Loucy (cell line): ENCODE measurements around the gene ABCA3.
"Not testable (repeated sequence)": the region's sequence is repeated elsewhere in the genome, so short reads cannot be mapped to it uniquely, and the experiment has no call there.

Experiments used
- CTCF ChIP-seq: fragments of 200-600 bp; sonication (generic); conservative IDR thresholded peaks from 2 replicates; pipeline ENCODE4 v1.5.1; 2014; ENCODE audit warnings: mild to moderate bottlenecking, antibody characterized with exemption, low read length
- EZH2phosphoT487 ChIP-seq: fragments of 200-600 bp; IDR thresholded peaks from 2 replicates; pipeline ENCODE4 v1.6.1; 2018; ENCODE audit warnings: antibody characterized with exemption, mild to moderate bottlenecking, moderate library complexity, borderline replicate concordance

- not testable (repeated sequence) for TF ChIP-seq CTCF, EZH2phosphoT487
Observed at GRCh38 chr16:2240331-2240730, 100.2 kb downstream of the ABCA3 start.
